SK-N-SH treated with all-trans-retinoic acid at 6 μM for 48 hours (cell line): Measurements from ENCODE around the gene FAM151A.

Experiments used
- ATAC-seq: fragments of 200-7000 bp; cut with Tn5 transposase; 3 replicates; pipeline ENCODE4 v1.9.1; 2020; ENCODE audit warnings: mild to moderate bottlenecking, moderate library complexity
- ARNTL ChIP-seq: fragments of 450-650 bp; formaldehyde crosslinking; IDR thresholded peaks from 2 replicates; pipeline ENCODE4 v1.5.0; 2020; ENCODE audit warnings: low read depth, mild to moderate bottlenecking, moderate library complexity, borderline replicate concordance
- BACH2 ChIP-seq: fragments of 250-450 bp; sonication (Bioruptor Pico); IDR thresholded peaks from 2 replicates; pipeline ENCODE4 v1.9.0; 2021; ENCODE audit warnings: mild to moderate bottlenecking, borderline replicate concordance
- CREB5 ChIP-seq: fragments of 250-450 bp; sonication (Bioruptor Pico); IDR thresholded peaks from 2 replicates; pipeline ENCODE4 v1.5.1; 2020; ENCODE audit warnings: low read depth, mild to moderate bottlenecking, moderate library complexity
- CSDC2 ChIP-seq: fragments of 250-450 bp; sonication (Bioruptor Pico); IDR thresholded peaks from 2 replicates; pipeline ENCODE4 v1.5.0; 2020; ENCODE audit warnings: mild to moderate bottlenecking, moderate library complexity
- ISL1 ChIP-seq: fragments of 250-450 bp; sonication (Bioruptor Pico); IDR thresholded peaks from 2 replicates; pipeline ENCODE4 v2.1.2; 2022; ENCODE audit warnings: mild to moderate bottlenecking, moderate library complexity
- OSR1 ChIP-seq: fragments of 250-450 bp; sonication (Bioruptor Pico); IDR thresholded peaks from 2 replicates; pipeline ENCODE4 v1.8.0; 2022; ENCODE audit warnings: moderate library complexity, mild to moderate bottlenecking, inconsistent platforms
- PATZ1 ChIP-seq: fragments of 250-450 bp; sonication (Bioruptor Pico); IDR thresholded peaks from 2 replicates; pipeline ENCODE4 v1.8.0; 2020; ENCODE audit warnings: mild to moderate bottlenecking, moderate library complexity, borderline replicate concordance
- PPARA ChIP-seq: fragments of 250-450 bp; sonication (Bioruptor Pico); IDR thresholded peaks from 2 replicates; pipeline ENCODE4 v1.5.0; 2020; ENCODE audit warnings: mild to moderate bottlenecking, borderline replicate concordance
- RARB ChIP-seq: fragments of 250-450 bp; sonication (Bioruptor Pico); IDR thresholded peaks from 2 replicates; pipeline ENCODE4 v1.8.0; 2021; ENCODE audit warnings: mild to moderate bottlenecking, moderate library complexity
- SNAI2 ChIP-seq: fragments of 250-450 bp; sonication (Bioruptor Pico); IDR thresholded peaks from 2 replicates; pipeline ENCODE4 v1.5.0; 2020; ENCODE audit warnings: mild to moderate bottlenecking, moderate library complexity
- TCF4 ChIP-seq: fragments of 250-450 bp; sonication (Bioruptor Pico); IDR thresholded peaks from 2 replicates; pipeline ENCODE4 v1.8.0; 2021; ENCODE audit warnings: mild to moderate bottlenecking, moderate library complexity, borderline replicate concordance
- TOX ChIP-seq: fragments of 250-450 bp; sonication (Bioruptor Pico); IDR thresholded peaks from 2 replicates; pipeline ENCODE4 v1.8.0; 2021; ENCODE audit warnings: mild to moderate bottlenecking, moderate library complexity, borderline replicate concordance
- TSHZ2 ChIP-seq: fragments of 250-450 bp; sonication (Bioruptor Pico); IDR thresholded peaks from 2 replicates; pipeline ENCODE4 v1.5.0; 2020; ENCODE audit warnings: mild to moderate bottlenecking, moderate library complexity
- ZC3H10 ChIP-seq: fragments of 250-450 bp; sonication (Bioruptor Pico); IDR thresholded peaks from 2 replicates; pipeline ENCODE4 v1.5.1; 2021; ENCODE audit warnings: mild to moderate bottlenecking, moderate library complexity
- ZFP3 ChIP-seq: fragments of 250-450 bp; sonication (Bioruptor Pico); IDR thresholded peaks from 2 replicates; pipeline ENCODE4 v1.5.0; 2020; ENCODE audit warnings: mild to moderate bottlenecking, moderate library complexity
- ZFP30 ChIP-seq: fragments of 450-650 bp; formaldehyde crosslinking; IDR thresholded peaks from 2 replicates; pipeline ENCODE4 v1.5.0; 2022; ENCODE audit warnings: mild to moderate bottlenecking, moderate library complexity
- ZNF70 ChIP-seq: fragments of 450-650 bp; formaldehyde crosslinking; IDR thresholded peaks from 2 replicates; pipeline ENCODE4 v1.5.0; 2020; ENCODE audit warnings: mild to moderate bottlenecking, moderate library complexity
- ZNF8 ChIP-seq: fragments of 450-650 bp; formaldehyde crosslinking; IDR thresholded peaks from 2 replicates; pipeline ENCODE4 v1.5.0; 2020; ENCODE audit warnings: mild to moderate bottlenecking, moderate library complexity
- TF ChIP-seq, protein P1 (sequence below): fragments of 250-450 bp; sonication (Bioruptor Pico); IDR thresholded peaks from 2 replicates; pipeline ENCODE4 v1.5.1; 2021; ENCODE audit warnings: mild to moderate bottlenecking, moderate library complexity
- TF ChIP-seq, protein P2 (sequence below): fragments of 250-450 bp; sonication (Bioruptor Pico); IDR thresholded peaks from 2 replicates; pipeline ENCODE4 v1.8.0; 2021; ENCODE audit warnings: low read depth, mild to moderate bottlenecking, moderate library complexity, borderline replicate concordance

Gene FAM151A

GRCh38 chr1:54566438-54567141 is 56.7 kb downstream of the FAM151A start:
- no peak for ATAC-seq
- TF ChIP-seq, protein P1, sequence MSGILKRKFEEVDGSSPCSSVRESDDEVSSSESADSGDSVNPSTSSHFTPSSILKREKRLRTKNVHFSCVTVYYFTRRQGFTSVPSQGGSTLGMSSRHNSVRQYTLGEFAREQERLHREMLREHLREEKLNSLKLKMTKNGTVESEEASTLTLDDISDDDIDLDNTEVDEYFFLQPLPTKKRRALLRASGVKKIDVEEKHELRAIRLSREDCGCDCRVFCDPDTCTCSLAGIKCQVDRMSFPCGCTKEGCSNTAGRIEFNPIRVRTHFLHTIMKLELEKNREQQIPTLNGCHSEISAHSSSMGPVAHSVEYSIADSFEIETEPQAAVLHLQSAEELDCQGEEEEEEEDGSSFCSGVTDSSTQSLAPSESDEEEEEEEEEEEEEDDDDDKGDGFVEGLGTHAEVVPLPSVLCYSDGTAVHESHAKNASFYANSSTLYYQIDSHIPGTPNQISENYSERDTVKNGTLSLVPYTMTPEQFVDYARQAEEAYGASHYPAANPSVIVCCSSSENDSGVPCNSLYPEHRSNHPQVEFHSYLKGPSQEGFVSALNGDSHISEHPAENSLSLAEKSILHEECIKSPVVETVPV (CRISPR knock-in tag), result no peak
- no peak for TF ChIP-seq PATZ1 (CRISPR knock-in tag)
- TF ChIP-seq TOX, result no peak
- no peak for TF ChIP-seq SNAI2 (CRISPR knock-in tag)
- no peak for TF ChIP-seq BACH2 (CRISPR knock-in tag)
- TF ChIP-seq ZNF8, result no peak
- TF ChIP-seq PPARA (CRISPR knock-in tag), result no peak
- TF ChIP-seq ZFP30 (CRISPR knock-in tag), result no peak
- no peak for TF ChIP-seq ZFP3
- no peak for TF ChIP-seq TCF4 (CRISPR knock-in tag)
- TF ChIP-seq RARB (CRISPR knock-in tag), result no peak
- TF ChIP-seq ZC3H10, result no peak
- TF ChIP-seq, all 23 proteins: peak for 0

DNA sequence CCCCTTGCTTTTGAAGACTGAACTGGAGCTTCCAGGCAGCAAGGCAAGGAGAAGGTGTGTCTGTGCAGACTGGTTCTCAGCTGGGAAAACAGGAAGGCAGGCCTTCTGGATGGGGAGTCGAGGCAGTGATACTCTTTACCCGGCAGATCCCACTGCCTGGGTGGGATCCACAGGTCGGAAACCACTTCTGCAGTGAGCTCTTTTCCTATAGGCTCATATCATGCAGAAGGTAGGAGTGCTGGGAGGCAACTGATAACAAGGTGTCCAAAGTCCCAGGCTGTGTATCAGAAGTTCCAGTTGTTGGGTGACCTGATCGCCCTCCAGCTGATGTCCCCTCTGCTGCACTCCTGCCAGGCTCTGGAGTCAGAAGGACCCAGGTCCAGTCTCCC is 58.2 kb downstream of the FAM151A start:
- no peak for ATAC-seq
- TF ChIP-seq OSR1 (CRISPR knock-in tag) (no peak), CREB5 (no peak), ZC3H10 (no peak), ARNTL (CRISPR knock-in tag) (no peak)

DNA sequence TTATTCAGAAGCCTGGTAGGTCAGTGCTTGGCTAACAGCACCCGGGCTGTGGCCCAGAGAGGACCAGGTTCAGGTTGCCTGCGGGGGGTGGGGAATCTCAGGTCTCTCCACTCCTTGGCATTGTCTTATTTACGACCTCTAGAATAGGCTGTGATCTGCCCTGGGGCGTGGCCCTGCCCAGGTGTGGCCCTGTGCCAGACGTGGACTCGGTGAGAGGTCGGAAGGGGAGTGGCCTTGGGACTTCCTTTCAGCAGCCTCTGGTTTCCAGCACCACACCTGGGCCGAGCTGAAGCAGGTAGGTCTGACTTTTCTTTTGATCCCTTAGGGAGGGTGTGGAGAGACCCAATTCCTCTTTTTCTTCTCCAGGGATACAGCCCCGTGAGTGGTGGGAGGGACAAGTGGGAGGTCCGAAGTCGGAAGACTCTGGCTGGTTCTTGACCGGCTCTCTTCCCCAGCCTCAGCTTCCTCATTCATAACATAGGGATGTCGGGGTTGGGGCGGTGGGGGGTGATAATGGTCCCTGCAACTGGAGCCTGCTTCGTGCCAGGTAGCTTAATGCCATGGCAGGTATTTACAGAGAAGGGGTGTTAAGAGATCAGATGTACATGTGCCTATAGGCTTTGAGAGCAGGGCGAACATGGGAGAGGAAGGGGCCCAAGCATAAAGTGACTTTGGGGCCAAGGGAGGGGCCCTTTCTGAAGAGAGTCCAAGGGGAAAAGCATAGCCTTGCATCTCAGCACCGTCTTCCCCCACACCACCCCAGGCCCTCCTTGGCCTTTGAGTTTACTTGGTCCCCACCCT is 58.8 kb downstream of the FAM151A start:
- ATAC-seq, result no peak
- TF ChIP-seq ISL1 (CRISPR knock-in tag) (no peak), TCF4 (CRISPR knock-in tag) (no peak), BACH2 (CRISPR knock-in tag) (no peak), ZFP3 (no peak), OSR1 (CRISPR knock-in tag) (no peak), TOX (no peak), PATZ1 (CRISPR knock-in tag) (no peak), ARNTL (CRISPR knock-in tag) (no peak), ZFP30 (CRISPR knock-in tag) (no peak), ZC3H10 (no peak), SNAI2 (CRISPR knock-in tag) (no peak), ZNF70 (no peak), ZNF8 (no peak), TSHZ2 (no peak), CSDC2 (CRISPR knock-in tag) (no peak)
- TF ChIP-seq, protein P2, sequence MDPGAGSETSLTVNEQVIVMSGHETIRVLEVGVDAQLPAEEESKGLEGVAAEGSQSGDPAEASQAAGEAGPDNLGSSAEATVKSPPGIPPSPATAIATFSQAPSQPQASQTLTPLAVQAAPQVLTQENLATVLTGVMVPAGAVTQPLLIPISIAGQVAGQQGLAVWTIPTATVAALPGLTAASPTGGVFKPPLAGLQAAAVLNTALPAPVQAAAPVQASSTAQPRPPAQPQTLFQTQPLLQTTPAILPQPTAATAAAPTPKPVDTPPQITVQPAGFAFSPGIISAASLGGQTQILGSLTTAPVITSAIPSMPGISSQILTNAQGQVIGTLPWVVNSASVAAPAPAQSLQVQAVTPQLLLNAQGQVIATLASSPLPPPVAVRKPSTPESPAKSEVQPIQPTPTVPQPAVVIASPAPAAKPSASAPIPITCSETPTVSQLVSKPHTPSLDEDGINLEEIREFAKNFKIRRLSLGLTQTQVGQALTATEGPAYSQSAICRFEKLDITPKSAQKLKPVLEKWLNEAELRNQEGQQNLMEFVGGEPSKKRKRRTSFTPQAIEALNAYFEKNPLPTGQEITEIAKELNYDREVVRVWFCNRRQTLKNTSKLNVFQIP (CRISPR knock-in tag), result no peak
- TF ChIP-seq, protein P1 (CRISPR knock-in tag), result no peak
